Cardiac muscle cell (in vitro differentiated cells and primary cell): ENCODE results near the gene MRPS18A. TPM values are rescaled to one million over a fixed set of nuclear protein-coding genes. Genes with fewer than 3 reads are reported as not detected.

Source experiments
- DNase-seq, 2 donors: peaks; one replicate each; pipeline versions ENCODE4 v3.0.0 to v3.0.0-alpha.2; 2010 to 2017; ENCODE audit warnings: low read depth in 1 of 2, low spot score in 1 of 2
- H3K27ac ChIP-seq: fragments of 200-600 bp; sonication (generic); 2 replicates; pipeline ENCODE4 v1.5.1; 2016
- H3K27me3 ChIP-seq: fragments of 200-600 bp; sonication (generic); 2 replicates; pipeline ENCODE4 v1.6.0; 2016; ENCODE audit warnings: control low read depth
- H3K36me3 ChIP-seq: fragments of 200-600 bp; sonication (generic); 2 replicates; pipeline ENCODE4 v1.5.1; 2016; ENCODE audit warnings: control low read depth
- H3K4me1 ChIP-seq: fragments of 200-600 bp; sonication (generic); 2 replicates; pipeline ENCODE4 v1.8.1; 2017; ENCODE audit warnings: low read depth, mild to moderate bottlenecking, mixed run types
- H3K4me3 ChIP-seq: fragments of 200-600 bp; sonication (generic); 2 replicates; pipeline ENCODE4 v1.5.1; 2016; ENCODE audit warnings: mild to moderate bottlenecking
- H3K9me3 ChIP-seq: fragments of 200-600 bp; sonication (generic); 2 replicates; pipeline ENCODE4 v1.5.1; 2017; ENCODE audit warnings: low read depth, mild to moderate bottlenecking, control low read depth
- CTCF ChIP-seq: IDR thresholded peaks from 2 replicates; pipeline ENCODE4 v1.5.1; 2012; ENCODE audit warnings: low read depth, mild to moderate bottlenecking, low read length
- polyA plus RNA-seq: library from polyadenylated mRNA; unstranded; fragments of >200 nt; fragmentation: Nextera tagmentation; extraction: Ambion mirVana; gene quantifications from 2 replicates; pipeline ENCODE4 v1.2.1, GENCODE V29; 2016
- total RNA-seq: library from RNA; depleted of rRNA; stranded (reverse); fragments of >200 nt; gene quantifications from 2 replicates; pipeline ENCODE4 v1.2.3, GENCODE V29; 2016

The MRPS18A gene
- total and polyA plus RNA-seq, 2 experiments from 2014 or later, result 65.9 to 87.0 TPM

GRCh38 chr6:43680308-43681200, 7.0 kb downstream of the MRPS18A start:
- Histone ChIP-seq H3K4me3 (no peak overlapping the region), H3K9me3 (no peaks in the 10 kb centered on the region), H3K36me3 (peaks cover 16% of the 10 kb centered on the region), H3K27ac (no peak overlapping the region), H3K27me3 (no peaks in the 10 kb centered on the region), H3K4me1 (no peaks in the 10 kb centered on the region)
- no peak for TF ChIP-seq CTCF
- DNase-seq, result no peak

GRCh38 chr6:43679057-43679456, 8.5 kb downstream of the MRPS18A start:
- Histone ChIP-seq H3K36me3 (peaks cover 29% of the 10 kb centered on the region), H3K9me3 (no peaks in the 10 kb centered on the region), H3K27me3 (no peaks in the 10 kb centered on the region), H3K27ac (no peak overlapping the region), H3K4me3 (no peak overlapping the region), H3K4me1 (no peaks in the 10 kb centered on the region)
- DNase-seq, result no peak
- TF ChIP-seq CTCF, result no peak

- no peak for DNase-seq
- no peak overlapping the region for H3K4me3 ChIP-seq
- no peak for TF ChIP-seq CTCF
- H3K27me3 ChIP-seq, result no peaks in the 10 kb centered on the region
- H3K4me1 ChIP-seq, result no peaks in the 10 kb centered on the region
- no peak overlapping the region for H3K27ac ChIP-seq
- H3K9me3 ChIP-seq, result no peaks in the 10 kb centered on the region
- peaks cover 29% of the 10 kb centered on the region for H3K36me3 ChIP-seq
Measured at GRCh38 chr6:43678341-43678740, 9.2 kb downstream of the MRPS18A start.

GRCh38 chr6:43677759-43678158, 9.8 kb downstream of the MRPS18A start:
- Histone ChIP-seq H3K4me3 (no peak overlapping the region), H3K27ac (no peak overlapping the region), H3K4me1 (no peaks in the 10 kb centered on the region), H3K36me3 (peaks cover 29% of the 10 kb centered on the region), H3K9me3 (no peaks in the 10 kb centered on the region), H3K27me3 (no peaks in the 10 kb centered on the region)
- no peak for DNase-seq
- TF ChIP-seq CTCF, result no peak

GRCh38 chr6:43676962-43677606, 10.5 kb downstream of the MRPS18A start:
- no peaks in the 10 kb centered on the region for H3K27me3 ChIP-seq
- H3K36me3 ChIP-seq, result peaks cover 29% of the 10 kb centered on the region
- H3K4me3 ChIP-seq, result no peak overlapping the region
- no peaks in the 10 kb centered on the region for H3K9me3 ChIP-seq
- no peak overlapping the region for H3K27ac ChIP-seq
- no peak for TF ChIP-seq CTCF
- H3K4me1 ChIP-seq, result no peaks in the 10 kb centered on the region
- no peak for DNase-seq
